ENCODE measurements around the gene SKP2. TPM values are rescaled to one million over a fixed set of nuclear protein-coding genes. Genes with fewer than 3 reads are reported as not detected.

Gene SKP2
- total RNA-seq, 2 experiments from 2014 or later, result 6.3 to 7.2 TPM

- no peaks in the 10 kb centered on the region for H3K27me3 ChIP-seq (ENCODE audit: control insufficient read depth in 1 of 2, insufficient read depth in 2 of 2, low read length in 2 of 2)
- no peak overlapping the region for H3K27ac ChIP-seq (ENCODE audit: low read depth in 1 of 2, low read length in 2 of 2)
- POLR2A ChIA-PET, result no interaction called here
- Mint-ChIP-seq H3K4me1 (ENCODE audit: low read depth) (peaks cover 14% of the 10 kb centered on the region), H3K4me3 (no peak overlapping the region), H3K27ac (no peak overlapping the region), H3K27me3 (no peaks in the 10 kb centered on the region), H3K36me3 (ENCODE audit: low read depth) (peaks cover 92% of the 10 kb centered on the region), H3K9me3 (no peaks in the 10 kb centered on the region)
- intact Hi-C loops (cut with DNase I, micrococcal nuclease), result no loop called here
- H3K4me1 ChIP-seq (ENCODE audit: insufficient read depth, low read length), result peaks cover 5% of the 10 kb centered on the region
- ATAC-seq (ENCODE audit: poor library complexity) (no peak), DNase-seq (no peak)
- H3K36me3 ChIP-seq (ENCODE audit: insufficient read depth, low read length), result peaks cover 70% of the 10 kb centered on the region
- no peaks in the 10 kb centered on the region for H3K9me3 ChIP-seq (ENCODE audit: control insufficient read depth in 1 of 2, insufficient read depth in 1 of 2, low read length in 2 of 2)
- CTCF ChIA-PET, result no interaction called here
- TF ChIP-seq, protein P1, sequence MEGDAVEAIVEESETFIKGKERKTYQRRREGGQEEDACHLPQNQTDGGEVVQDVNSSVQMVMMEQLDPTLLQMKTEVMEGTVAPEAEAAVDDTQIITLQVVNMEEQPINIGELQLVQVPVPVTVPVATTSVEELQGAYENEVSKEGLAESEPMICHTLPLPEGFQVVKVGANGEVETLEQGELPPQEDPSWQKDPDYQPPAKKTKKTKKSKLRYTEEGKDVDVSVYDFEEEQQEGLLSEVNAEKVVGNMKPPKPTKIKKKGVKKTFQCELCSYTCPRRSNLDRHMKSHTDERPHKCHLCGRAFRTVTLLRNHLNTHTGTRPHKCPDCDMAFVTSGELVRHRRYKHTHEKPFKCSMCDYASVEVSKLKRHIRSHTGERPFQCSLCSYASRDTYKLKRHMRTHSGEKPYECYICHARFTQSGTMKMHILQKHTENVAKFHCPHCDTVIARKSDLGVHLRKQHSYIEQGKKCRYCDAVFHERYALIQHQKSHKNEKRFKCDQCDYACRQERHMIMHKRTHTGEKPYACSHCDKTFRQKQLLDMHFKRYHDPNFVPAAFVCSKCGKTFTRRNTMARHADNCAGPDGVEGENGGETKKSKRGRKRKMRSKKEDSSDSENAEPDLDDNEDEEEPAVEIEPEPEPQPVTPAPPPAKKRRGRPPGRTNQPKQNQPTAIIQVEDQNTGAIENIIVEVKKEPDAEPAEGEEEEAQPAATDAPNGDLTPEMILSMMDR (IDR thresholded peaks at IDR 0.05), result no peak
- H3K4me3 ChIP-seq (ENCODE audit: low read length), result no peak overlapping the region
Observed at GRCh38 chr5:36172599-36172998, 20.7 kb downstream of the SKP2 start.

- peaks cover 92% of the 10 kb centered on the region for H3K36me3 Mint-ChIP-seq (ENCODE audit: low read depth)
- no peaks in the 10 kb centered on the region for H3K27me3 ChIP-seq (ENCODE audit: control insufficient read depth in 1 of 2, insufficient read depth in 2 of 2, low read length in 2 of 2)
- TF ChIP-seq, protein P1 (IDR thresholded peaks at IDR 0.05), result no peak
Observed at GRCh38 chr5:36173426-36173825, 21.5 kb downstream of the SKP2 start.

DNA sequence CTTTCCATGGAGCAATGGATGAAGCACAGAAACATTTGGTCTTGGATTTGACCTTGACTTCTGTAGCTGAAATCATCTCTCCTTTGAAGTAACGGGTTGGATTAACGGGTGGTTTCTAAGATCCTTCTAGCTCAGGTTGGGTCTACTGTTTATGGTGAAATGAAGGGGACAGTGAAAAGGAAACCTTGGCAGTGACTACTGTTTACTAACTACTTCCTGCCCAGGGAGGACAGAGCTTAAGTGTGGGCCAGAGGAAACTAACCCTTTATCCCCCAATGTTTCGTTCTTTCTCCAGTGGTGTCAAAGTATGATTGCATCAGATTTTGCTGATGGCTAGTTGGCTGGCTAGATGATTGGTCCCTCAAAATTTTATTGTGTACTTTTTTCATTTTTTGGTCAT lies 22.2 kb downstream of the SKP2 start:
- Histone ChIP-seq H3K27me3 (ENCODE audit: control insufficient read depth in 1 of 2, insufficient read depth in 2 of 2, low read length in 2 of 2) (no peaks in the 10 kb centered on the region), H3K9me3 (ENCODE audit: control insufficient read depth in 1 of 2, insufficient read depth in 1 of 2, low read length in 2 of 2) (no peaks in the 10 kb centered on the region), H3K27ac (ENCODE audit: low read depth in 1 of 2, low read length in 2 of 2) (no peak overlapping the region), H3K4me1 (ENCODE audit: insufficient read depth, low read length) (no peaks in the 10 kb centered on the region), H3K4me3 (ENCODE audit: low read length) (no peak overlapping the region), H3K36me3 (ENCODE audit: insufficient read depth, low read length) (peaks cover 79% of the 10 kb centered on the region)
- ChIA-PET POLR2A (interaction anchor here (0.5 kb wide), 1 partner anchor 69 kb away, joined by 3 read pairs; no protein-coding TSS in a partner anchor), CTCF (no interaction called here)
- H3K36me3 Mint-ChIP-seq (ENCODE audit: low read depth), result peaks cover 92% of the 10 kb centered on the region
- no peaks in the 10 kb centered on the region for H3K9me3 Mint-ChIP-seq
- no peak for ATAC-seq (ENCODE audit: poor library complexity)
- TF ChIP-seq, protein P1 (IDR thresholded peaks at IDR 0.05), result no peak
- no peak overlapping the region for H3K27ac Mint-ChIP-seq
- H3K27me3 Mint-ChIP-seq, result no peaks in the 10 kb centered on the region
- H3K4me3 Mint-ChIP-seq, result no peak overlapping the region
- no peaks in the 10 kb centered on the region for H3K4me1 Mint-ChIP-seq (ENCODE audit: low read depth)
- DNase-seq, result no peak
- intact Hi-C loops (cut with DNase I, micrococcal nuclease), result no loop called here

More at GRCh38 chr5:36173426-36173825, 21.5 kb downstream of the SKP2 start:
- Mint-ChIP-seq H3K27me3 (no peaks in the 10 kb centered on the region), H3K4me1 (ENCODE audit: low read depth) (peaks cover 7% of the 10 kb centered on the region), H3K27ac (no peak overlapping the region), H3K9me3 (no peaks in the 10 kb centered on the region), H3K4me3 (no peak overlapping the region)
- CTCF ChIA-PET, result no interaction called here
- POLR2A ChIA-PET, result no interaction called here
- intact Hi-C loops (cut with DNase I, micrococcal nuclease), result no loop called here
- Histone ChIP-seq H3K4me1 (ENCODE audit: insufficient read depth, low read length) (peaks cover under 1% of the 10 kb centered on the region), H3K9me3 (ENCODE audit: control insufficient read depth in 1 of 2, insufficient read depth in 1 of 2, low read length in 2 of 2) (no peaks in the 10 kb centered on the region), H3K4me3 (ENCODE audit: low read length) (no peak overlapping the region), H3K27ac (ENCODE audit: low read depth in 1 of 2, low read length in 2 of 2) (no peak overlapping the region), H3K36me3 (ENCODE audit: insufficient read depth, low read length) (peaks cover 78% of the 10 kb centered on the region)
- DNase-seq (no peak), ATAC-seq (ENCODE audit: poor library complexity) (no peak)
